ENCODE data around the gene LRCOL1.

GRCh38 chr12:132572801-132573760 lies 37.3 kb downstream of the LRCOL1 start:
- no peak for TF ChIP-seq CTCF (IDR thresholded peaks at IDR 0.05; ENCODE audit: low read length)
- no peak for TF ChIP-seq EZH2 (IDR thresholded peaks at IDR 0.05; ENCODE audit: borderline replicate concordance, low read length)
